Measurements from ENCODE around the gene GLIS1. TPM values are rescaled to one million over a fixed set of nuclear protein-coding genes. Genes with fewer than 3 reads are reported as not detected.

Gene GLIS1
- total RNA-seq, 1 experiment from 2014 or later = 0.39 TPM

DNA sequence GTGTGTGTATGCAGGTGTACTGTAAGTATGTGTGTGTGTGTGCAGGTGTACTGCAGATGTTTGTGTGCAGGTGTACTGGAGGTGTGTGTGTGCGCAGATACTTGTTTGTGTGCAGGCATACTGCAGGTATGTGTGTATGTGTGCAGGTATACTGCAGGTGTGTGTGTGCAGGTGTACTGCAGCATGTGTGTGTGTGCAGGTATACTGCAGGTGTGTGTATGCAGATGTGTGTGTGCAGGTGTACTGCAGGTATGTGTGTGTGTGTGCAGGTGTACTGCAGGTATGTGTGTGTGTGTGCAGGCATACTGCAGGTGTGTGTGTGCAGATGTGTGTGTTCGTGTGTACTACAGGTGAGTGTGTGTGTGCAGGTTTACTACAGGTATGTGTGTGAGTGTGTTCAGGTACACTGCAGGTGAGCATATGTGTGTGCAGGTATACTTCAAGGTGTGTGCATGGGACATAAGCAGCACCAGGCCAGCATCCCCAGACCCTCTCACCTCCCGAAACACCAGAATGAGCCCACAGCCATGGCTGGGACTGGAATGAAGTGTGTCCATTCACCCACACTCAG lies 182.2 kb downstream of the GLIS1 start:
- intact Hi-C loops (cut with micrococcal nuclease) = no loop called here
- Histone ChIP-seq H3K9me3 (ENCODE audit: control insufficient read depth in 1 of 2, insufficient read depth in 1 of 2, low read depth in 1 of 2, low read length in 2 of 2) (no peaks in the 10 kb centered on the region; a peak in 1 of 4 replicates), H3K27me3 (ENCODE audit: insufficient read depth, low read length) (no peaks in the 10 kb centered on the region), H3K36me3 (ENCODE audit: control insufficient read depth in 1 of 2, insufficient read depth in 2 of 2, low read length in 2 of 2) (no peaks in the 10 kb centered on the region), H3K9ac (ENCODE audit: low read length) (no peak overlapping the region), H3K79me2 (ENCODE audit: insufficient read depth, low read length) (no peaks in the 10 kb centered on the region), H3K27ac (ENCODE audit: low read depth, low read length) (no peak overlapping the region), H4K20me1 (ENCODE audit: insufficient read depth) (no peaks in the 10 kb centered on the region), H3K4me1 (ENCODE audit: control insufficient read depth in 1 of 2, insufficient read depth in 2 of 2, low read length in 2 of 2) (no peaks in the 10 kb centered on the region), H3K4me3 (replicated peaks in 1 of 2; ENCODE audit: low read depth in 1 of 2, low read length in 2 of 2) (no peak overlapping the region), H3K4me2 (ENCODE audit: low read length) (no peak overlapping the region), H2AFZ (ENCODE audit: low read depth, low read length, poor library complexity, severe bottlenecking) (no peak overlapping the region), H3K9me2 (ENCODE audit: insufficient read depth) (no peaks in the 10 kb centered on the region)
- no peak for TF ChIP-seq POLR2A (IDR thresholded peaks at IDR 0.05; ENCODE audit: borderline replicate concordance, extremely low read depth, insufficient read depth, insufficient read length)
- TF ChIP-seq ELF1 (IDR thresholded peaks at IDR 0.05; ENCODE audit: borderline replicate concordance, low read depth) = no peak
- TF ChIP-seq CTCF (IDR thresholded peaks at IDR 0.05 in 2 of 3, conservative IDR thresholded peaks at IDR 0.05 in 1 of 3; ENCODE audit: borderline replicate concordance in 1 of 3, insufficient read depth in 1 of 3, low read depth in 2 of 3, low read length in 2 of 3) = no peak
- TF ChIP-seq RAD21 (IDR thresholded peaks at IDR 0.05; ENCODE audit: low read depth) = no peak
- no peak for TF ChIP-seq CBX3 (IDR thresholded peaks at IDR 0.05; ENCODE audit: low read depth)
- TF ChIP-seq YY1 (IDR thresholded peaks at IDR 0.05; ENCODE audit: extremely low read depth, insufficient replicate concordance, low read depth, low read length) = no peak
- no peak for TF ChIP-seq JUND (IDR thresholded peaks at IDR 0.05)
- no peak for TF ChIP-seq EGR1 (IDR thresholded peaks at IDR 0.05; ENCODE audit: low read depth)
- TF ChIP-seq EZH2phosphoT487 (IDR thresholded peaks at IDR 0.05; ENCODE audit: borderline replicate concordance) = no peak
- no peak for TF ChIP-seq FOSL1 (IDR thresholded peaks at IDR 0.05; ENCODE audit: low read depth)
- TF ChIP-seq CEBPB (IDR thresholded peaks at IDR 0.05; ENCODE audit: low read depth) = no peak
- TF ChIP-seq SIN3A (IDR thresholded peaks at IDR 0.05; ENCODE audit: low read depth) = no peak
- no peak for TF ChIP-seq EZH2 (IDR thresholded peaks at IDR 0.05)
- no peak for TF ChIP-seq ZFX (IDR thresholded peaks at IDR 0.05)
- TF ChIP-seq SP1 (IDR thresholded peaks at IDR 0.05; ENCODE audit: low read depth) = no peak
- no peak for TF ChIP-seq TCF7L2 (IDR thresholded peaks at IDR 0.05; ENCODE audit: borderline replicate concordance, extremely low read depth, insufficient read depth, insufficient read length)
- TF ChIP-seq ZBTB33 (IDR thresholded peaks at IDR 0.05; ENCODE audit: extremely low read depth, insufficient replicate concordance, low read length) = no peak
- no peak for TF ChIP-seq POLR2AphosphoS5 (IDR thresholded peaks at IDR 0.05; ENCODE audit: low read depth, low read length)
- TF ChIP-seq REST (IDR thresholded peaks at IDR 0.05; ENCODE audit: low read depth) = no peak
- ATAC-seq (no peak), DNase-seq (ENCODE audit: low read depth, low spot score) (no peak)
- ChIA-PET POLR2A (no interaction called here), RAD21 (ENCODE audit: low non-redundant PET in 1 of 2, low total read pairs in 2 of 2, uncharacterized antibody in 2 of 2, unreplicated experiment in 2 of 2) (no interaction called here), CTCF (no interaction called here)
- no TSS peak for BruUV-seq (replicated peaks)
